ENCODE data around the gene TBC1D23. TPM values are rescaled to one million over a fixed set of nuclear protein-coding genes. Genes with fewer than 3 reads are reported as not detected.
"Not testable (repeated sequence)": the region's sequence is repeated elsewhere in the genome, so short reads cannot be mapped to it uniquely, and the experiment has no call there.

TBC1D23 gene
- polyA plus RNA-seq, 1 donor (not counting 4 experiments of a cell fraction or from before 2014, with no cell fraction given) = 42.4 TPM

DNA sequence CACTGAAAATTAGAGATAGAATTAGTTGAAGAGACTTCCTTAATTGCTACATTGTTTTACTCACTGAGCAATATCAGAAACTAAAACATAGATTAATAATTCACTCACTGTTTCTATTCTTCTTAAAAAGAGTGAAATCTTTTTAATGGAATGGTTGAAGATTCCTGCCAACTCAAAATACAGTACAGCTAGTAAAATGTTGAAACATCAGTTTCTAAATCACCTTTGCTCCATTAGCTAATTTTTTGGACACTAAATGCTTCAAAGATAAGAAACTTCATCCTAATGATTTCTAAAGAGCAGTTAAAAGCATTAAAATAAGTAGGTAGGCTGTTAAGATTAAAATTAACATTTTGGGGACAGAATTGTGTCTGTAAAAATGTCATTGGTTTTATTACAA is 63.3 kb downstream of the TBC1D23 start:
- FAIRE-seq = no peak
- dilution Hi-C loops (cut with MboI; ENCODE audit: extremely low pct_ligation_motif_present, low sequenced_read_pairs) = no loop called here
- Histone ChIP-seq H3K36me3 (ENCODE audit: control insufficient read depth in 2 of 2, extremely low read depth in 1 of 2, insufficient read depth in 2 of 2, low read length in 2 of 2) (peaks cover 0 to 2% of the 10 kb centered on the region in 2 experiments), H2AFZ (ENCODE audit: control insufficient read depth, low read length) (no peak overlapping the region), H3K9me1 (ENCODE audit: control insufficient read depth, extremely low read depth, insufficient read depth, low read length) (no peaks in the 10 kb centered on the region), H3K79me2 (ENCODE audit: control insufficient read depth, insufficient read depth, low read length) (no peaks in the 10 kb centered on the region), H3K27me3 (ENCODE audit: control insufficient read depth, extremely low read depth, insufficient read depth, low read length) (no peaks in the 10 kb centered on the region), H3K4me3 (ENCODE audit: control insufficient read depth in 2 of 3, extremely low read depth in 1 of 3, insufficient read depth in 2 of 3, low read depth in 1 of 3, low read length in 3 of 3) (no peak overlapping the region), H3K4me1 (ENCODE audit: control insufficient read depth, extremely low read depth, insufficient read depth, low read length) (no peaks in the 10 kb centered on the region), H3K9ac (ENCODE audit: control insufficient read depth, extremely low read depth, insufficient read depth, low read length) (no peak overlapping the region), H4K20me1 (ENCODE audit: control insufficient read depth, extremely low read depth, insufficient read depth, low read length) (no peaks in the 10 kb centered on the region), H3K9me3 (ENCODE audit: control insufficient read depth, low read depth, low read length) (no peaks in the 10 kb centered on the region), H3K27ac (ENCODE audit: control insufficient read depth, insufficient read depth, low read length) (no peak overlapping the region), H3K4me2 (ENCODE audit: control insufficient read depth, extremely low read depth, insufficient read depth, low read depth, low read length) (no peak overlapping the region)
- TF ChIP-seq CTCF (optimal IDR thresholded peaks at IDR 0.05 in 1 of 3, IDR thresholded peaks at IDR 0.05 in 1 of 3, conservative IDR thresholded peaks at IDR 0.05 in 1 of 3; ENCODE audit: extremely low read depth in 1 of 3, insufficient read depth in 2 of 3, low read length in 3 of 3) = no peak
- no peak for TF ChIP-seq EZH2 (IDR thresholded peaks at IDR 0.05; ENCODE audit: low read length)
- DNase-seq (ENCODE audit: low read depth, low spot score) = no peak

- H3K36me3 ChIP-seq (ENCODE audit: control insufficient read depth in 2 of 2, extremely low read depth in 1 of 2, insufficient read depth in 2 of 2, low read length in 2 of 2) = peaks cover 0 to 2% of the 10 kb centered on the region in 2 experiments
Observed at GRCh38 chr3:100325827-100326226, 65.0 kb downstream of the TBC1D23 start.

DNA sequence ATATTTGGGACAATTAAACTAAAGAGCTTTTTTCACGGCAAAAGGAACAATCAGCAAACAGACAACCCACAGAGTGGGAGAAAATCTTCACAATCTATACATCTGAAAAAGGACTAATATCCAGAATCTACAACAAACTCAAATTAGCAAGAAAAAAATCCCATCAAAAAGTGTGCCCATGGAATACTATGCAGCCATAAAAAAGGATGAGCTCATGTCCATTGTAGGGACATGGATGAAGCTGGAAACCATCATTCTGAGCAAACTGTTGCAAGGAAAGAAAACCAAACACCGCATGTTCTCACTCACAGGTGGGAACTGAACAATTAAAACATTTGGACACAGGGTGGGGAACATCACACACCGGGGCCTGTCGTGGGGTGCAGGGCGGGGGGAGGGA is 66.6 kb downstream of the TBC1D23 start:
- H3K36me3 ChIP-seq (ENCODE audit: control insufficient read depth in 2 of 2, extremely low read depth in 1 of 2, insufficient read depth in 2 of 2, low read length in 2 of 2); H3K9me1 ChIP-seq (ENCODE audit: control insufficient read depth, extremely low read depth, insufficient read depth, low read length); H3K9me3 ChIP-seq (ENCODE audit: control insufficient read depth, low read depth, low read length); H4K20me1 ChIP-seq (ENCODE audit: control insufficient read depth, extremely low read depth, insufficient read depth, low read length); DNase-seq (ENCODE audit: low read depth, low spot score); H3K27ac ChIP-seq (ENCODE audit: control insufficient read depth, insufficient read depth, low read length); FAIRE-seq; H3K4me1 ChIP-seq (ENCODE audit: control insufficient read depth, extremely low read depth, insufficient read depth, low read length); H2AFZ ChIP-seq (ENCODE audit: control insufficient read depth, low read length); H3K27me3 ChIP-seq (ENCODE audit: control insufficient read depth, extremely low read depth, insufficient read depth, low read length); H3K4me2 ChIP-seq (ENCODE audit: control insufficient read depth, extremely low read depth, insufficient read depth, low read depth, low read length); H3K4me3 ChIP-seq (ENCODE audit: control insufficient read depth in 2 of 3, extremely low read depth in 1 of 3, insufficient read depth in 2 of 3, low read depth in 1 of 3, low read length in 3 of 3); H3K79me2 ChIP-seq (ENCODE audit: control insufficient read depth, insufficient read depth, low read length); dilution Hi-C loops (cut with MboI; ENCODE audit: extremely low pct_ligation_motif_present, low sequenced_read_pairs); H3K9ac ChIP-seq (ENCODE audit: control insufficient read depth, extremely low read depth, insufficient read depth, low read length): not testable (repeated sequence)

More at GRCh38 chr3:100325827-100326226, 65.0 kb downstream of the TBC1D23 start:
- Histone ChIP-seq H3K27me3 (ENCODE audit: control insufficient read depth, extremely low read depth, insufficient read depth, low read length) (no peaks in the 10 kb centered on the region), H3K9me1 (ENCODE audit: control insufficient read depth, extremely low read depth, insufficient read depth, low read length) (no peaks in the 10 kb centered on the region), H3K9ac (ENCODE audit: control insufficient read depth, extremely low read depth, insufficient read depth, low read length) (no peak overlapping the region), H2AFZ (ENCODE audit: control insufficient read depth, low read length) (no peak overlapping the region), H3K4me2 (ENCODE audit: control insufficient read depth, extremely low read depth, insufficient read depth, low read depth, low read length) (no peak overlapping the region), H3K4me3 (ENCODE audit: control insufficient read depth in 2 of 3, extremely low read depth in 1 of 3, insufficient read depth in 2 of 3, low read depth in 1 of 3, low read length in 3 of 3) (no peak overlapping the region), H3K4me1 (ENCODE audit: control insufficient read depth, extremely low read depth, insufficient read depth, low read length) (no peaks in the 10 kb centered on the region), H3K27ac (ENCODE audit: control insufficient read depth, insufficient read depth, low read length) (no peak overlapping the region), H3K9me3 (ENCODE audit: control insufficient read depth, low read depth, low read length) (no peaks in the 10 kb centered on the region), H3K79me2 (ENCODE audit: control insufficient read depth, insufficient read depth, low read length) (no peaks in the 10 kb centered on the region), H4K20me1 (ENCODE audit: control insufficient read depth, extremely low read depth, insufficient read depth, low read length) (no peaks in the 10 kb centered on the region)
- TF ChIP-seq EZH2 (IDR thresholded peaks at IDR 0.05; ENCODE audit: low read length) = no peak
- TF ChIP-seq CTCF (optimal IDR thresholded peaks at IDR 0.05 in 1 of 3, IDR thresholded peaks at IDR 0.05 in 1 of 3, conservative IDR thresholded peaks at IDR 0.05 in 1 of 3; ENCODE audit: extremely low read depth in 1 of 3, insufficient read depth in 2 of 3, low read length in 3 of 3) = no peak
- no peak for FAIRE-seq
- dilution Hi-C loops (cut with MboI; ENCODE audit: extremely low pct_ligation_motif_present, low sequenced_read_pairs) = no loop called here
- DNase-seq (ENCODE audit: low read depth, low spot score) = no peak

Data from keratinocyte (primary cell).